ENCODE measurements around the gene HPD. TPM values are rescaled to one million over a fixed set of nuclear protein-coding genes. Genes with fewer than 3 reads are reported as not detected.
A peak's percentile ranks its signal among the peaks of the same experiment; 100 is the strongest.

Gene HPD
- total RNA-seq, 1 donor from 2014 or later = not detected

- H3K36me3 Mint-ChIP-seq (ENCODE audit: unreplicated experiment) = peaks cover 13% of the 10 kb centered on the region
Measured at GRCh38 chr12:121800694-121801594, 57.7 kb downstream of the HPD start.

GRCh38 chr12:121799842-121800693 lies 58.6 kb downstream of the HPD start:
- H3K9me3 Mint-ChIP-seq (ENCODE audit: unreplicated experiment) = no peaks in the 10 kb centered on the region
- peaks cover 16% of the 10 kb centered on the region for H3K36me3 Mint-ChIP-seq (ENCODE audit: unreplicated experiment)

More at GRCh38 chr12:121800694-121801594, 57.7 kb downstream of the HPD start:
- Mint-ChIP-seq H3K4me1 (ENCODE audit: unreplicated experiment) (peaks cover 42% of the 10 kb centered on the region), H3K27ac (ENCODE audit: unreplicated experiment) (peak overlapping the region; percentile 100), H3K9me3 (ENCODE audit: unreplicated experiment) (no peaks in the 10 kb centered on the region), H3K4me3 (ENCODE audit: unreplicated experiment) (peak overlapping the region; percentile 84), H3K27me3 (ENCODE audit: unreplicated experiment) (no peaks in the 10 kb centered on the region)
- DNase-seq (ENCODE audit: extremely low spot score, unreplicated experiment) = no peak
- TF ChIP-seq CTCF (IDR thresholded peaks at IDR 0.05) = no peak

GRCh38 chr12:121799156-121799841 lies 59.4 kb downstream of the HPD start:
- Mint-ChIP-seq H3K9me3 (ENCODE audit: unreplicated experiment) (no peaks in the 10 kb centered on the region), H3K27ac (ENCODE audit: unreplicated experiment) (peak overlapping the region; percentile 94), H3K4me1 (ENCODE audit: unreplicated experiment) (peaks cover 49% of the 10 kb centered on the region), H3K36me3 (ENCODE audit: unreplicated experiment) (peaks cover 17% of the 10 kb centered on the region), H3K4me3 (ENCODE audit: unreplicated experiment) (peak overlapping the region; percentile 77), H3K27me3 (ENCODE audit: unreplicated experiment) (no peaks in the 10 kb centered on the region)
- DNase-seq (ENCODE audit: extremely low spot score, unreplicated experiment) = no peak
- no peak for TF ChIP-seq CTCF (IDR thresholded peaks at IDR 0.05)

More at GRCh38 chr12:121799842-121800693, 58.6 kb downstream of the HPD start:
- Mint-ChIP-seq H3K27me3 (ENCODE audit: unreplicated experiment) (no peaks in the 10 kb centered on the region), H3K4me1 (ENCODE audit: unreplicated experiment) (peaks cover 42% of the 10 kb centered on the region), H3K4me3 (ENCODE audit: unreplicated experiment) (peak overlapping the region; percentile 77), H3K27ac (ENCODE audit: unreplicated experiment) (peak overlapping the region; percentile 94)
- no peak for TF ChIP-seq CTCF (IDR thresholded peaks at IDR 0.05)
- no peak for DNase-seq (ENCODE audit: extremely low spot score, unreplicated experiment)

- H3K4me1 Mint-ChIP-seq (ENCODE audit: unreplicated experiment) = peaks cover 51% of the 10 kb centered on the region
- H3K36me3 Mint-ChIP-seq (ENCODE audit: unreplicated experiment) = peaks cover 17% of the 10 kb centered on the region
- DNase-seq (ENCODE audit: extremely low spot score, unreplicated experiment) = no peak
- H3K4me3 Mint-ChIP-seq (ENCODE audit: unreplicated experiment) = peak overlapping the region; percentile 77
- peak overlapping the region; percentile 92 for H3K27ac Mint-ChIP-seq (ENCODE audit: unreplicated experiment)
- H3K9me3 Mint-ChIP-seq (ENCODE audit: unreplicated experiment) = no peaks in the 10 kb centered on the region
- no peak for TF ChIP-seq CTCF (IDR thresholded peaks at IDR 0.05)
- no peaks in the 10 kb centered on the region for H3K27me3 Mint-ChIP-seq (ENCODE audit: unreplicated experiment)
Measured at GRCh38 chr12:121798787-121799155, 59.9 kb downstream of the HPD start.

Measured in osteocyte (in vitro differentiated cells).